ENCODE data around the gene IMP4. TPM values are rescaled to one million over a fixed set of nuclear protein-coding genes. Genes with fewer than 3 reads are reported as not detected.

IMP4 gene
- total and polyA plus RNA-seq, 2 of the 13 experiments (the other 11 are each of a cell fraction or from before 2014, with no cell fraction given) = 142 to 158 TPM

GRCh38 chr2:130336877-130337734 lies 5.6 kb upstream of the IMP4 start (continued):
- TF ChIP-seq MEF2D (CRISPR knock-in tag; IDR thresholded peaks at IDR 0.05) (peak; percentile 89), MBNL3 (CRISPR knock-in tag; conservative IDR thresholded peaks at IDR 0.05) (peak; percentile 77; the same call in 1 of the 2 replicates), PREB (CRISPR knock-in tag; IDR thresholded peaks at IDR 0.05) (0 out of 2 replicates have a peak, but pooled peaks have one; percentile 47), MED1 (CRISPR knock-in tag; IDR thresholded peaks at IDR 0.05) (peak; percentile 77), ZNF138 (CRISPR knock-in tag; IDR thresholded peaks at IDR 0.05; ENCODE audit: low read depth) (no peak), ZFP62 (CRISPR knock-in tag; IDR thresholded peaks at IDR 0.05) (0 out of 2 replicates have a peak, but pooled peaks have one; percentile 56), DNMT3B (CRISPR knock-in tag; conservative IDR thresholded peaks at IDR 0.05) (peak; percentile 89), ZNF333 (CRISPR knock-in tag; IDR thresholded peaks at IDR 0.05; ENCODE audit: borderline replicate concordance) (peak; percentile 89; the same call in 1 of the 2 replicates), SIX4 (CRISPR knock-in tag; IDR thresholded peaks at IDR 0.05) (no peak), ZNF460 (CRISPR knock-in tag; IDR thresholded peaks at IDR 0.05; ENCODE audit: borderline replicate concordance) (peak; percentile 40; the same call in 1 of the 2 replicates), SNAPC2 (CRISPR knock-in tag; IDR thresholded peaks at IDR 0.05) (0 out of 2 replicates have a peak, but pooled peaks have one; percentile 70), REST (IDR thresholded peaks at IDR 0.05; ENCODE audit: borderline replicate concordance in 1 of 2, low read depth in 1 of 2, low read length in 2 of 2) (peak in 1 of 2 experiments; percentile 54; a peak in 1 of 4 replicates), KDM5B (CRISPR knock-in tag; IDR thresholded peaks at IDR 0.05; ENCODE audit: borderline replicate concordance) (peak; percentile 87; the same call in 1 of the 2 replicates), CBX2 (IDR thresholded peaks at IDR 0.05; ENCODE audit: low read depth, low read length) (no peak), CBX2 (CRISPR knock-in tag; IDR thresholded peaks at IDR 0.05; ENCODE audit: low read depth) (no peak), KDM4B (CRISPR knock-in tag; IDR thresholded peaks at IDR 0.05) (0 out of 2 replicates have a peak, but pooled peaks have one; percentile 45), CSRNP1 (CRISPR knock-in tag; IDR thresholded peaks at IDR 0.05) (peak; percentile 69; the same call in 1 of the 2 replicates)
- TF ChIP-seq, protein P1, sequence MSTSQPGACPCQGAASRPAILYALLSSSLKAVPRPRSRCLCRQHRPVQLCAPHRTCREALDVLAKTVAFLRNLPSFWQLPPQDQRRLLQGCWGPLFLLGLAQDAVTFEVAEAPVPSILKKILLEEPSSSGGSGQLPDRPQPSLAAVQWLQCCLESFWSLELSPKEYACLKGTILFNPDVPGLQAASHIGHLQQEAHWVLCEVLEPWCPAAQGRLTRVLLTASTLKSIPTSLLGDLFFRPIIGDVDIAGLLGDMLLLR (CRISPR knock-in tag; IDR thresholded peaks at IDR 0.05) = peak; percentile 90
- TF ChIP-seq, protein P2, sequence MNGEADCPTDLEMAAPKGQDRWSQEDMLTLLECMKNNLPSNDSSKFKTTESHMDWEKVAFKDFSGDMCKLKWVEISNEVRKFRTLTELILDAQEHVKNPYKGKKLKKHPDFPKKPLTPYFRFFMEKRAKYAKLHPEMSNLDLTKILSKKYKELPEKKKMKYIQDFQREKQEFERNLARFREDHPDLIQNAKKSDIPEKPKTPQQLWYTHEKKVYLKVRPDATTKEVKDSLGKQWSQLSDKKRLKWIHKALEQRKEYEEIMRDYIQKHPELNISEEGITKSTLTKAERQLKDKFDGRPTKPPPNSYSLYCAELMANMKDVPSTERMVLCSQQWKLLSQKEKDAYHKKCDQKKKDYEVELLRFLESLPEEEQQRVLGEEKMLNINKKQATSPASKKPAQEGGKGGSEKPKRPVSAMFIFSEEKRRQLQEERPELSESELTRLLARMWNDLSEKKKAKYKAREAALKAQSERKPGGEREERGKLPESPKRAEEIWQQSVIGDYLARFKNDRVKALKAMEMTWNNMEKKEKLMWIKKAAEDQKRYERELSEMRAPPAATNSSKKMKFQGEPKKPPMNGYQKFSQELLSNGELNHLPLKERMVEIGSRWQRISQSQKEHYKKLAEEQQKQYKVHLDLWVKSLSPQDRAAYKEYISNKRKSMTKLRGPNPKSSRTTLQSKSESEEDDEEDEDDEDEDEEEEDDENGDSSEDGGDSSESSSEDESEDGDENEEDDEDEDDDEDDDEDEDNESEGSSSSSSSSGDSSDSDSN (CRISPR knock-in tag; IDR thresholded peaks at IDR 0.05) = peak; percentile 78
